HepG2 (cell line): Measurements from ENCODE around the gene BCKDHA. TPM values are rescaled to one million over a fixed set of nuclear protein-coding genes. Genes with fewer than 3 reads are reported as not detected.
A peak's percentile ranks its signal among the peaks of the same experiment; 100 is the strongest.

Experiments
- AKNA ChIP-seq: sonication (generic); formaldehyde crosslinking; IDR thresholded peaks from 2 replicates; pipeline ENCODE4 v1.4.0; 2020; ENCODE audit warnings: missing genetic modification reagents, borderline replicate concordance
- ATM ChIP-seq: fragments of 450-650 bp; IDR thresholded peaks from 2 replicates; pipeline ENCODE4 v1.7.1; 2017; ENCODE audit warnings: mild to moderate bottlenecking, borderline replicate concordance
- FOSL2 ChIP-seq: sonication (generic); formaldehyde crosslinking; IDR thresholded peaks from 2 replicates; pipeline ENCODE4 v1.4.0; 2020; ENCODE audit warnings: missing genetic modification reagents
- TBX3 ChIP-seq: fragments of 450-650 bp; IDR thresholded peaks from 2 replicates; pipeline ENCODE4 v1.6.1; 2017; ENCODE audit warnings: antibody characterized with exemption, mild to moderate bottlenecking, inconsistent platforms, borderline replicate concordance
- ZBTB40 ChIP-seq, 2 experiments: fragments of 450-650 bp in 1 of 2; sonication (generic) in 1 of 2; formaldehyde crosslinking in 1 of 2; IDR thresholded peaks; 2 replicates each; pipeline versions ENCODE4 v1.6.1 to v1.8.0; 2016 to 2022; ENCODE audit warnings: antibody characterized with exemption in 1 of 2, mild to moderate bottlenecking in 1 of 2, missing genetic modification reagents in 1 of 2
- ZNF431 ChIP-seq: sonication (generic); formaldehyde crosslinking; IDR thresholded peaks from 2 replicates; pipeline ENCODE4 v1.9.0; 2022; ENCODE audit warnings: missing genetic modification reagents, low read depth, mild to moderate bottlenecking, borderline replicate concordance
- polyA plus RNA-seq, 8 experiments: library from polyadenylated mRNA; depleted of rRNA in 3 of 8; stranded (reverse) in 7 of 8; unstranded in 1 of 8; fragments of >200 nt; fragmentation: Illumina TruSeq in 4 of 8; extraction: Trizol in 4 of 8; gene quantifications; 2 replicates each; pipeline versions ENCODE4 v1.2.1 to v1.2.3, GENCODE V29; 2011 to 2016; ENCODE audit warnings: low read depth in 4 of 8, missing spikeins in 1 of 8, mixed read lengths in 1 of 8; ENCODE audit not compliant: insufficient read depth in 1 of 8
- total RNA-seq, 5 experiments: library from RNA; depleted of rRNA; stranded (reverse); fragments of >200 nt; fragmentation: Illumina TruSeq; extraction: Trizol; gene quantifications; 2 replicates each; pipeline ENCODE4 v1.2.3, GENCODE V29; 2016; ENCODE audit warnings: low read depth in 1 of 5
- TF ChIP-seq, protein P1 (sequence below), 2 experiments: sonication (generic) in 1 of 2; formaldehyde crosslinking in 1 of 2; IDR thresholded peaks; 2 replicates each; pipeline versions ENCODE4 v1.4.0 to v1.6.1; 2016 to 2020; ENCODE audit warnings: borderline replicate concordance in 1 of 2, low read depth in 1 of 2, mild to moderate bottlenecking in 1 of 2, missing genetic modification reagents in 1 of 2

The BCKDHA gene
- total and polyA plus RNA-seq, 2 of the 13 experiments (the other 11 are each of a cell fraction or from before 2014, with no cell fraction given) = 11.8 to 31.5 TPM

DNA sequence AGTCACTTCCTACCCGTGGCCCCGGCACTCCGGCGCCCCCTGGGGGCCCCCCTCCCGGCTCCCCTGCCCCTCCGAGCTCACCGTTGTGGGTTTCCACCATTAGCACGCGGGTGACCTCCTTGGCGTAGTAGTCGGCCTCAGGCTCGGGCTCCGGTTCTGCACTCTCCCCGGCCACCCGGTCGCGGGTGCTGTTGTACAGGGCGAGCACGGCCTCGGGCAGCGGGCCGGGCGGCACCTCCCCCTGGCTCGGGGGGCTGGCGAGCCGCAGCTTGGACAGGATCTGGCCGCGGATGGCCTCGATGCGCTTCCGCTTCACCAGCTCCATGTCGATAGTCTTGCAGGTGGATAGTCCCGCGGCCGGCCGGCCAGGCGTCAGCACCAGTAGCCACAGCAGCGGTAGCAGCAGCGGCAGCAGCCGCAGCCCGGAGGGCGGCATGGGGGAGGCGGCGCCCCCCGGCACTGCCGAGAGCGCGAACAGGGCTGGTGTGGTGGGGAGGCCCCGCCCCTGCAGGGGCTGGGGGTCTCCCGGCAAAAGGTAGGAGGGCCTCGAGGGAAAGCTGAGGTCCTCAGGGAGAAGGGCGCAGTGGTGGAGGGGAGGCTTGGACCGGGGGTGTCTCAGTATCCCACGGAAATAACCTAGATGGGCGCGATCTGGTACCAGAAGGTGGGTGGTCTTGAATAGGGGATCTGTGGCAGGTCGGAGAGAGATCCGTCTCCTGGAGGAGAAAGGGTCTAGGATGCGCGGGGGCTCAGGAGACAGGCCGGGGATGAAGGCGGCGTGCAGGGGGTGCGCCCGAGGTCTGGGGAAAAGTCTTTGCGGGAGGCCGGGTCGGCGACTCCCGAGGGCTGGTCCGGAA is 44.8 kb upstream of the BCKDHA start (continued):
- TF ChIP-seq TBX3 (no peak), ATM (no peak), ZBTB40 (IDR thresholded peaks at IDR 0.05) (no peak), ZBTB40 (CRISPR knock-in tag; IDR thresholded peaks at IDR 0.05) (no peak), ZNF431 (no peak), FOSL2 (CRISPR knock-in tag) (0 out of 2 replicates have a peak, but pooled peaks have one; percentile 6), AKNA (CRISPR knock-in tag) (no peak)
- TF ChIP-seq, protein P1, sequence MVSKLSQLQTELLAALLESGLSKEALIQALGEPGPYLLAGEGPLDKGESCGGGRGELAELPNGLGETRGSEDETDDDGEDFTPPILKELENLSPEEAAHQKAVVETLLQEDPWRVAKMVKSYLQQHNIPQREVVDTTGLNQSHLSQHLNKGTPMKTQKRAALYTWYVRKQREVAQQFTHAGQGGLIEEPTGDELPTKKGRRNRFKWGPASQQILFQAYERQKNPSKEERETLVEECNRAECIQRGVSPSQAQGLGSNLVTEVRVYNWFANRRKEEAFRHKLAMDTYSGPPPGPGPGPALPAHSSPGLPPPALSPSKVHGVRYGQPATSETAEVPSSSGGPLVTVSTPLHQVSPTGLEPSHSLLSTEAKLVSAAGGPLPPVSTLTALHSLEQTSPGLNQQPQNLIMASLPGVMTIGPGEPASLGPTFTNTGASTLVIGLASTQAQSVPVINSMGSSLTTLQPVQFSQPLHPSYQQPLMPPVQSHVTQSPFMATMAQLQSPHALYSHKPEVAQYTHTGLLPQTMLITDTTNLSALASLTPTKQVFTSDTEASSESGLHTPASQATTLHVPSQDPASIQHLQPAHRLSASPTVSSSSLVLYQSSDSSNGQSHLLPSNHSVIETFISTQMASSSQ (IDR thresholded peaks at IDR 0.05; ENCODE audit: low read depth) = no peak
- TF ChIP-seq, protein P1 (CRISPR knock-in tag; IDR thresholded peaks at IDR 0.05; ENCODE audit: borderline replicate concordance) = no peak
